Erythroblast (primary cell): ENCODE measurements around the gene PADI3.

Experiments used
- DNase-seq, 2 experiments: peaks; one replicate each; lab custom pipeline; 2025; lab: John Stamatoyannopoulos, UW
- GATA1 ChIP-seq: IDR thresholded peaks from 2 replicates; pipeline ENCODE4 v1.6.1; 2011; ENCODE audit warnings: low read depth, mild to moderate bottlenecking, control low read depth, low read length, moderate library complexity
- POLR2A ChIP-seq: IDR thresholded peaks from 2 replicates; pipeline ENCODE4 v1.6.1; 2011; ENCODE audit warnings: mild to moderate bottlenecking, low read length

The PADI3 gene

GRCh38 chr1:17210176-17210575, 38.7 kb upstream of the PADI3 start:
- DNase-seq = no peak
- TF ChIP-seq POLR2A = no peak
- TF ChIP-seq GATA1 = no peak

DNA sequence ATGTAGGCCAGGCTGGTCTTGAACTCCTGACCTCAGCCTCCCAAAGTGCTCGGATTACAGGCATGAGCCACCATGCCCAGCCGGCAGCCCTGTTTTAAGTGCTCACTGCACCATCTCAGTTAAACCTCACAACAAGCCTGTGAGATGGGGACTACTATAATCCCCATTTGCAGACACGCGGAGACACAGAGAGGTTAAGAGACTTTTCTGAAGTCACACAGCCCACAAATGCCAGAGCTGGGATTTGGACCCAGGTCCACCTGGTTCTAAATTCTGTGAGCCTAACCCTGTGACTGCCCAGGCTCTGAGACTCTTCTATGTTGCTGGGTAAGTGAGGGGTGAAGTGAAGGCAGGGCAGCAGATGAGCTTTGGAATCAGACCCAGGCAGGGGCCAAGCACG, 37.5 kb upstream of the PADI3 start:
- no peak for DNase-seq
- TF ChIP-seq GATA1 (no peak), POLR2A (no peak)

GRCh38 chr1:17212009-17212408, 36.9 kb upstream of the PADI3 start:
- TF ChIP-seq GATA1 (no peak), POLR2A (no peak)
- DNase-seq = no peak

DNA sequence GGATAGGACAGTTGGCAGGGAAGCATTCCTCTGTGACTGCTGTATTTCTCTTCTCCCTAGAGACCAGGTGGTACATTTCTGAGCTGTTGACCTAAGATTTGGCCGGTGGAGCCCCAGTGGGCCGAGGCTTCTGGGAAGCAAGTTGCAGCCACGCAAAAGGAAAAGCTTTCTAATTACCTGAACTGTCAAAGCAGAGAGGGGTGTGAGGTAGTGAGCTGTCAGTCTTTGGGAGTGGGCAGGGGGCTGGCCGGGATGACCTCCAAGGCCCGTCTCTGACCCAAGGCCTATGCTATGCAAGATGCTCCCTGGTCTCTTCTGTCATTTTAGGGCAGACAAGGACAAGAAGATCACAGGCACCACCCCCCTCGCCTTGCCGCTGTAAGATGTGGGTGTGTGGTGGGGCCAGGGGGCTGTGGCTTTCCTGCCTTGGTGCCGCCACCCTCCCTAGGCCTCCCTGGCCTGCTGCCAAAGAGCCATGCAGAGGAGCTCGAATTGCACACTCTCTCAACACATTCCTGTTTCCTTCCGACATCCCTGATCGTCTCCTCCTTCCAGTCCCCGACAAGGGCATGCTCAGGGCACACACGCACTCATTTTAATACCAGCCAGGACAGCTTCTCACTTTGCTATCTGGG, 36.3 kb upstream of the PADI3 start:
- TF ChIP-seq POLR2A = no peak
- no peak for TF ChIP-seq GATA1
- peak; percentile 63 to 64 for DNase-seq

DNA sequence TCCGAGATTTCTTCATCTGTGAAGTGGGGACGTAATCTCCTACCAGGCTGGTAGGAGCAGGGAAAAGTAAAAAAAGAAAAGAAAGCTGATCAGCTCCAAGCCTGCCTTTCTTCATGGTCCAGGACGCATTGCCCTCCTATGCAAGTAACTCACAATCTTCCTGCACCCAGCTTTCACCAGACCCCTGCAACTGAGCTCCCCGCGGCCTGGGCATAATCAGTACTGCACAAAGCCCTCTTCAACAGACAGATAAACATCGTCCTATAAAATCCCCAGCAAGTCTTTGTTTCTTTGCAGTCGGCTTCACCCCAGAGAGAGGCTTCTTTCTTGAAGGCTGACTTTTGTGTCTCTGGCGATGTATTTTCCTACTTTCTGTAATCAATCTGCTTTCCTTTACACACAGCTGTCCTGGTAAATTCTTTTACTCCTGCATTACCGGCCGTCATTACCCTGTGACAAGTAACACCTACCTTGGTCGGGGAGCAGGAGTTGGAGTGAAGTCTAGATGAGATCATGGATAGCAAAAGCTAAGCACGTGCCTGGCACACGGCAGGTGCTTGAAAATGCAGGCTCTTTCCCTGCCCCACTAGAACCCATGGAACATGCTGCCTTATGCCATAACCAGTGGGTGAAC, 35.6 kb upstream of the PADI3 start:
- TF ChIP-seq POLR2A (no peak), GATA1 (no peak)

DNA sequence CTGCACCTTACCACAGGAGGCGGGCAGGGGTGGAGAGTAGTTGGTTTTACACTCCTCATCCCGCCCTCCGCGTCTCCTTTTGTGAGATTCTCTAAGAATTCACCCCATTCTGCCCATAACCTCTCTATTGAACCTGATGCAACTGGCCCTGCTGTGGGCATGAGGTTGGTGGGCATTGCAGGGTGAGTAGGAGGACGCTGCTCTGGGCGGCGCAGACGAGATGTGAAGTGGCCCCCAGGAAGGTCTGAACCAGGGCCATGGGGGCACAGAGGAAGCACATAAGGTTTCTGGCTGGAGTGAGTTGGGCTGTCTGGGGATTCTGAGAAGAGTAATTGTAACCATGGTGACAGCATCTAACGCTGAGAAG, 35.1 kb upstream of the PADI3 start:
- DNase-seq = no peak

More for the DNA sequence above, 35.6 kb upstream of the PADI3 start:
- peak; percentile 21 to 41 for DNase-seq

GRCh38 chr1:17214876-17215544, 33.9 kb upstream of the PADI3 start:
- TF ChIP-seq POLR2A = no peak
- no peak for TF ChIP-seq GATA1
- no peak for DNase-seq

More for the DNA sequence above, 35.1 kb upstream of the PADI3 start:
- no peak for TF ChIP-seq GATA1
- TF ChIP-seq POLR2A = no peak

DNA sequence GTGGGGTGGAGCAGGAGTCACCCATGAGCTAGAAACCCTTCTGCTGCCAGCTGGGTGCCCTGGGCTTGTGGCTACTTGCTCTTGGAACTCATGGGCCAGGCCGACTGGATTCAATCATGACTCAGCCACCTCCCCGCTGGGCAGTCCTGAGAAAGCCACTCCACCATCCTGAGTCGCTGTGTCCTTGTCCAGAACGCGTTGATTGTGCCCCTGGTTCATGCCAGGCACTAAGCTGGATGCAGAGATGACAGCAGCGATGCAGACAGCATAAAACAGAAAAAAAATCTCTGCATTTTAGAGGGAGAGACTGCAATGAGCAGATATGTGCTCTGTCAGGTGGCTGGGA, 33.4 kb upstream of the PADI3 start:
- TF ChIP-seq POLR2A (no peak), GATA1 (no peak)
- no peak for DNase-seq

GRCh38 chr1:17216078-17216477, 32.8 kb upstream of the PADI3 start:
- TF ChIP-seq GATA1 (no peak), POLR2A (no peak)

DNA sequence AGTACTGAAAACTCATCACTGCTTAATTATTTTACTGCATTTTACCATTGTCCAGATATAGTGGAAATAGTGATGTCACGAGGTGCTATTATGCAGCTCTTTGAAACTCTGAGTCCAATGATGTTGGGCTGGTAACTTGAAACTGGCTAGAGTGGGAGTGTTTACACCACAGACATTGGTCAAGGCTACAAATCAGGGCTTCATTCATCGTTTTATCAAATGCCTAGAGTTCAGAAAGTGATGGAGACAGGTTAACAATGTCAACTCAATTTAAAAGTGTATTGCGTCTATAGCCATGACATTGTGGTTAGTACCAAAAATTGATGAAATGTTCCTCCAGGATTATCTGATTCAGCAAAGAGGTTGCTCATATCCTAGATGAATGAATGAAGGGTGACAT, 31.3 kb upstream of the PADI3 start:
- no peak for DNase-seq
- no peak for TF ChIP-seq GATA1
- no peak for TF ChIP-seq POLR2A

More at GRCh38 chr1:17216078-17216477, 32.8 kb upstream of the PADI3 start:
- DNase-seq = no peak

DNA sequence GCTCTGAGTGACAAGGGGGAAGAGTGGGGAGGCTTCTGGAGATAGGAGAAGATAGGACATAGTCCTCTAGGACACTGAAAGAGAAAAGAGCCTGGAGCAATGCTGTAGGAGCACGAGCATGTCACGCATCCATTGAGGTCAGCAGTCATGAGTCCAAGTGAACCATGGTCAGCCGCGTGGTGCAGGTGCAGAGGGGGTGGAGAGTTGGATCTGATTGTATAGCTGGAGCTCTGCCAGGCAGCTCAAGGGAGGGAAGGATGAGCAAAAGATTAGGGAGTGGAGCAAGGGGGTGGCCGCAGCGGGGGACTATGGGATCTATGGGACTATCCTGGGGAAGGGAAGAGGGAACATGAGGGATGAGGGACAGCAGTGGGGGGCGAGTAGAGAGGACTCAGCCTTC, 30.0 kb upstream of the PADI3 start:
- DNase-seq = no peak
- no peak for TF ChIP-seq GATA1
- no peak for TF ChIP-seq POLR2A

DNA sequence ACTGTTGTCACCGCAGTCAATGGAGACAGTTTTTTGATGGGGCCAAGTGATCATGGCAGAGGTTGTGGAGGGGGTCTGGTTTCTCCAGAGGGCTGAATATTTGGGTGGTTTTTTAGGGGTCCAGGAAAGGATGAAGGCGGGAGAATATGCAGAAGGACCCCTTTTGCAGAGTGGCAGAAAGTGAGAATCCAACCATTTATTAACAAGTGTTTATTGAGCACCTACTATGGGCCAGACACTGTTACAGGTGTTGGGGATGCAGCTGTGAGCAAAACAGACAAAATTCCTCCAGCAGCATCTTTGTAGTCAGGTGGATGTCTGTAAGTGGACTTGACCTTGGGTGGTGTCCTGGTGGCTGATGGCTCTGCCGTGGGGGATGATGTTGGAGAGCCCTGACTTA, 28.6 kb upstream of the PADI3 start:
- no peak for TF ChIP-seq POLR2A
- no peak for TF ChIP-seq GATA1
- DNase-seq = no peak

DNA sequence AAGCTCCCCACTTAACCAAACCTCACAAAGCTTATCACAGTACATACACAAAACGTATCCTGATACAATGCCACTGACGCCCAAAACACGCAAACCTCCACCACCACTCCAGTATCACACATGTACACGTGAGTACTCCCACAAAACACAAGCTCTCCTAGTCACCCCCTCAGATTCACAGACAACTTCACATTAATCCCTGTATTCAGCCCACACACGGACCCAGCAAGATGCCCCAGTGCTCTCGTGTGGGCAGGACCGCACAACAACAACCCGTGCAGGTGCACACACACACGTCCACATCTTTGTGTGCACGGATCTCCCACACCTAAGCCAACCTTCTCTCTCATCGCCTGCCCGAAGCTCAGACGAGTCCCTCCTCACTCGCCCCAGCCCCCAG, 26.3 kb upstream of the PADI3 start:
- TF ChIP-seq GATA1 (no peak), POLR2A (no peak)

DNA sequence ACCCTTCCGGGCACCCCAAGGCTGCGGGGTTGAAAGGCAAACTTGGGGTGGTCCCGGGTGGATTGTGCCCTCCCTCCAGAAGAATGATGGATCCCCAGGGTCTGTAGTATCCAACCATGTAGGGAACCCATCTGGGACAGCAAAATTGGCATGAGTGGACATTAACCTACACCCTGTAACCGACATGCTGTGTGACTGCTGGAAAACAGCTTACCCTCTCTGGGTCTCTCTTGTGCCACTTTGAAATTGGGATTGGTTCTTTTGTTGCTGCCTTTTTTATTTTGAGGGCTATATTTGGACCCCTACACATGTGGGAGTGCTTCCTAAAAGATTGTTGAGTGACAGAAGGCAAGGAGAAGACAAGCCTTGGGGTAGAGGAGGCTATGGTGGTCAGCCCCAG, 24.5 kb upstream of the PADI3 start:
- TF ChIP-seq POLR2A (no peak), GATA1 (no peak)
- DNase-seq = no peak

More for the DNA sequence above, 26.3 kb upstream of the PADI3 start:
- DNase-seq = no peak
